ENCODE data around the gene PANK2.
"Not testable (repeated sequence)": the region's sequence is repeated elsewhere in the genome, so short reads cannot be mapped to it uniquely, and the experiment has no call there.

The PANK2 gene

GRCh38 chr20:3935295-3935955, 46.2 kb downstream of the PANK2 start:
- no peak for TF ChIP-seq CTCF (IDR thresholded peaks at IDR 0.05; ENCODE audit: low read depth, low read length)
- no peak overlapping the region for H3K4me3 ChIP-seq (ENCODE audit: low read depth, low read length)

- no peak for TF ChIP-seq CTCF (IDR thresholded peaks at IDR 0.05; ENCODE audit: low read depth, low read length)
- no peak overlapping the region for H3K4me3 ChIP-seq (ENCODE audit: low read depth, low read length)
Measured at GRCh38 chr20:3935956-3936340, 46.8 kb downstream of the PANK2 start.

GRCh38 chr20:3937618-3938017, 48.4 kb downstream of the PANK2 start:
- TF ChIP-seq CTCF (IDR thresholded peaks at IDR 0.05; ENCODE audit: low read depth, low read length) = no peak
- no peak overlapping the region for H3K4me3 ChIP-seq (ENCODE audit: low read depth, low read length)

- no peak for TF ChIP-seq CTCF (IDR thresholded peaks at IDR 0.05; ENCODE audit: low read depth, low read length)
- H3K4me3 ChIP-seq (ENCODE audit: low read depth, low read length) = no peak overlapping the region
Measured at GRCh38 chr20:3940905-3941304, 51.7 kb downstream of the PANK2 start.

- not testable (repeated sequence) for H3K4me3 ChIP-seq (ENCODE audit: low read depth, low read length)
Measured at GRCh38 chr20:3946666-3947065, 57.5 kb downstream of the PANK2 start.

- no peak overlapping the region for H3K4me3 ChIP-seq (ENCODE audit: low read depth, low read length)
- no peak for TF ChIP-seq CTCF (IDR thresholded peaks at IDR 0.05; ENCODE audit: low read depth, low read length)
Measured at GRCh38 chr20:3964719-3965118, 75.5 kb downstream of the PANK2 start.

- no peak overlapping the region for H3K4me3 ChIP-seq (ENCODE audit: low read depth, low read length)
- TF ChIP-seq CTCF (IDR thresholded peaks at IDR 0.05; ENCODE audit: low read depth, low read length) = no peak
Measured at GRCh38 chr20:3966571-3966970, 77.4 kb downstream of the PANK2 start.

- TF ChIP-seq CTCF (IDR thresholded peaks at IDR 0.05; ENCODE audit: low read depth, low read length) = no peak
- no peak overlapping the region for H3K4me3 ChIP-seq (ENCODE audit: low read depth, low read length)
Measured at GRCh38 chr20:3970016-3970415, 80.8 kb downstream of the PANK2 start.

Data from WI38 (cell line).